DOHH2 (cell line): ENCODE data around the gene GMPR.

ENCODE experiments used
- EZH2phosphoT487 ChIP-seq: fragments of 200-600 bp; sonication (generic); IDR thresholded peaks from 2 replicates; pipeline ENCODE4 v1.6.1; 2017; ENCODE audit warnings: borderline replicate concordance, mild to moderate bottlenecking, antibody characterized with exemption, low read length, moderate library complexity, mixed read lengths
- TF ChIP-seq, protein P1 (sequence below): fragments of 200-600 bp; sonication (generic); IDR thresholded peaks from one replicate; pipeline ENCODE4 v1.5.1; 2014; ENCODE audit warnings: antibody characterized with exemption, mild to moderate bottlenecking, low read depth, low read length; ENCODE audit not compliant: poor library complexity, severe bottlenecking

DNA sequence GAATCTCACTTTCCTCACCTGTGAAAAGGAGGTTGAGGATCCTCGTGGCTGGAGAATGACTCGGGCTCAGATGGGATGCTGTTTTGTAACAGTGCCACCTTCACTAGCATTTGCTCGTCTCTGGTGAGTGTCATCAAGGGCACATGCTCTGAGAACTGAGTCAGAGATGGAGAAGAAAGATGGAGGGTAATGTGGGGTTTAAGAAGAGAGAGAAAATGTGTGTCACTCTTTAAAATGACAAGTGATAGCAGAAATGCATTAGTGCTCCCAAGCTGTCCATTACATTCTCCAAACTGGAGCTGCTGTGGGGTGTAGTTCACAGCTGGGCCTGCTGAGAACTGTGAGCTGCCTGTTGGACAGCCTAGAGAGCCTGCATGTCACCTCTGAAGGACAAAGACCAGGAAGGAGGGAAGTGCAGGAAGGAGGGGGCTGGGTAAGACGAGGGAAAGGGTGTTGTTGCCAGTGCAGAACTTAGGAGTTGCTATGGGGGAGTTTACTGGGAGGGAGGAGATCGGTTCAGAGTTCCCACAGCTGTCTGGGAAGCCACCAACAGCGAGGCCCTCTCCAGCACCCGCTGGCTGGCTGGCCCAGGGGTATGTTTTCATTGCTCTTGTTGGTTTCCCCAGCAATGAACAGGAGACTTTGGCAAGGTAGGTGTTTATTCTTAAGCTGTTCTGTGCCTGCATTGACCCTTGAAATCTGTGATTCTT is 19.8 kb downstream of the GMPR start:
- TF ChIP-seq, protein P1, sequence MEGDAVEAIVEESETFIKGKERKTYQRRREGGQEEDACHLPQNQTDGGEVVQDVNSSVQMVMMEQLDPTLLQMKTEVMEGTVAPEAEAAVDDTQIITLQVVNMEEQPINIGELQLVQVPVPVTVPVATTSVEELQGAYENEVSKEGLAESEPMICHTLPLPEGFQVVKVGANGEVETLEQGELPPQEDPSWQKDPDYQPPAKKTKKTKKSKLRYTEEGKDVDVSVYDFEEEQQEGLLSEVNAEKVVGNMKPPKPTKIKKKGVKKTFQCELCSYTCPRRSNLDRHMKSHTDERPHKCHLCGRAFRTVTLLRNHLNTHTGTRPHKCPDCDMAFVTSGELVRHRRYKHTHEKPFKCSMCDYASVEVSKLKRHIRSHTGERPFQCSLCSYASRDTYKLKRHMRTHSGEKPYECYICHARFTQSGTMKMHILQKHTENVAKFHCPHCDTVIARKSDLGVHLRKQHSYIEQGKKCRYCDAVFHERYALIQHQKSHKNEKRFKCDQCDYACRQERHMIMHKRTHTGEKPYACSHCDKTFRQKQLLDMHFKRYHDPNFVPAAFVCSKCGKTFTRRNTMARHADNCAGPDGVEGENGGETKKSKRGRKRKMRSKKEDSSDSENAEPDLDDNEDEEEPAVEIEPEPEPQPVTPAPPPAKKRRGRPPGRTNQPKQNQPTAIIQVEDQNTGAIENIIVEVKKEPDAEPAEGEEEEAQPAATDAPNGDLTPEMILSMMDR = no peak
- no peak for TF ChIP-seq EZH2phosphoT487
